DMS153 treated with DMSO at 0.1 percent for 48 hours (cell line): ENCODE measurements around the gene CDC42BPB.

Experiments used
- DNase-seq: peaks from one replicate; lab custom pipeline; 2025; ENCODE audit not compliant: unreplicated experiment; lab: John Stamatoyannopoulos, UW

Gene CDC42BPB

GRCh38 chr14:102949062-102949800 lies 108.1 kb downstream of the CDC42BPB start:
- DNase-seq, result no peak

GRCh38 chr14:102948698-102949061 lies 108.7 kb downstream of the CDC42BPB start:
- DNase-seq, result no peak

GRCh38 chr14:102947321-102948103 lies 109.8 kb downstream of the CDC42BPB start:
- DNase-seq, result no peak

GRCh38 chr14:102945346-102946130 lies 111.8 kb downstream of the CDC42BPB start:
- no peak for DNase-seq

- no peak for DNase-seq
Measured at GRCh38 chr14:102944448-102945330, 112.7 kb downstream of the CDC42BPB start.

GRCh38 chr14:102943979-102944378 lies 113.4 kb downstream of the CDC42BPB start:
- DNase-seq, result no peak

GRCh38 chr14:102943454-102943853 lies 113.9 kb downstream of the CDC42BPB start:
- DNase-seq, result no peak

GRCh38 chr14:102942069-102942468 lies 115.3 kb downstream of the CDC42BPB start:
- DNase-seq, result no peak

- DNase-seq, result no peak
Measured at GRCh38 chr14:102941419-102942011, 115.8 kb downstream of the CDC42BPB start.

- no peak for DNase-seq
Measured at GRCh38 chr14:102940729-102941362, 116.5 kb downstream of the CDC42BPB start.

GRCh38 chr14:102939820-102940561 lies 117.4 kb downstream of the CDC42BPB start:
- no peak for DNase-seq

- no peak for DNase-seq
Measured at GRCh38 chr14:102939329-102939728, 118.0 kb downstream of the CDC42BPB start.

GRCh38 chr14:102938191-102938590 lies 119.2 kb downstream of the CDC42BPB start:
- DNase-seq, result no peak

- no peak for DNase-seq
Measured at GRCh38 chr14:102937331-102938175, 119.8 kb downstream of the CDC42BPB start.

GRCh38 chr14:102935756-102936155 lies 121.6 kb downstream of the CDC42BPB start:
- DNase-seq, result no peak

GRCh38 chr14:102933618-102934231 lies 123.6 kb downstream of the CDC42BPB start:
- DNase-seq, result no peak

GRCh38 chr14:102932484-102933248 lies 124.7 kb downstream of the CDC42BPB start:
- DNase-seq, result no peak
